Effector CD4-positive, alpha-beta T cell (primary cell): Measurements from ENCODE around the gene NEK8.
"Not testable (repeated sequence)": the region's sequence is repeated elsewhere in the genome, so short reads cannot be mapped to it uniquely, and the experiment has no call there.

ENCODE experiments used
- DNase-seq: peaks from one replicate; pipeline ENCODE4 v3.0.0-alpha.2; 2020

Gene NEK8

DNA sequence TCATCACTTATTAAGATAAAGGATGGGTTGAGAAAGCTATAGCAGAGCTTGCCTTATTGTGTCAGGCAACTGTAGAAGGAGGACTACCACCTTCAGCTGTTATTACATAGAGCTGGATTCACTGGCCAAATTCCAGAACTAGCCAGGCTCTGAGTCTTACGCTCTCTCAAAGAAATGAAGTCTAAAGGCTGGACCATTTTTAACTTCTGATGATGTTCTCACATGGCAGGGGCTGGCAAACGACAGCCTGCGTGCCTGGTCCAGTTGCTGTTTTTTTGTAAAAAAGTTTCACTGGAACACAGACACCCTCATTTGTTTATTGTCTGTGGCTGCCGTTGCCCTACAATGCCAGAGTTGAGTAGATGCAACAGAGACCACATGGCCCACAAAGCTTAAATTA is 36.5 kb downstream of the NEK8 start:
- no peak for DNase-seq

DNA sequence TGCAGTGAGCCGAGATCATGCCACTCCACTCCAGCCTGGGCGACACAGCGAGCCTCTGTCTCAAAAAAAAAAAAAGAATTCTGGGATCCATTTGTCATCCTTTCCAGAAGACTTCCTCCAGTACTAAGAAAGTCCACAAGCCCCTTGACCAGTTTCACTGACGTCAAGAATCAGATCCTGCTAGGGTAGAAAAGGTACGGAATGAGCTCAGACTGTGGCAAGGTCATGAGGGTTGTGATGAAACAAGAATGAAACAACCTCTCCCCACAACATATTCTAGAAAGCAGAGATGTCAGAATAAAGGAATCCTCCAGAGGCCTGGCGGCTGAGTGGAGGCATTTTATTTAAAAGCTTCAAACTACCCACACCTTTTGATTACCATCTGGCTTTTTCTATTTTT is 45.1 kb downstream of the NEK8 start:
- no peak for DNase-seq

DNA sequence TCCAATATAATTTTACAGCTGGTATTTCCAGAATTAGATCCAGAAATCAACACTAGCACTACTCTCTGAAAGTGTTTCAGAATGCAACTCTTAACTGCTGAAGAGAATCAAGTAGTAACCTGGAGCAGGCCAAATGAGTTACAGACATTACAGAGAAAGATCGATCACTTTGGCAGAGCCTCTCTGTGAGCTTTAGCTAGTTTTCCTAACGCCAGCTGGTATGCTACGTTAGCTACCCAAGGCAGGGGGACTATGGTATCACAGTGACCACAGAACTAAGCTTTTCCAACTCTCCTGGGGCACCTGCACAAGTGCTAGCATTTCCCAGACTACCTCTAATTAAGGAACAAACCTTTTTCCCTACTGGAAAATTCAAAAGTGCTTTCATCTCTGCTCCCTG is 45.6 kb downstream of the NEK8 start:
- no peak for DNase-seq

DNA sequence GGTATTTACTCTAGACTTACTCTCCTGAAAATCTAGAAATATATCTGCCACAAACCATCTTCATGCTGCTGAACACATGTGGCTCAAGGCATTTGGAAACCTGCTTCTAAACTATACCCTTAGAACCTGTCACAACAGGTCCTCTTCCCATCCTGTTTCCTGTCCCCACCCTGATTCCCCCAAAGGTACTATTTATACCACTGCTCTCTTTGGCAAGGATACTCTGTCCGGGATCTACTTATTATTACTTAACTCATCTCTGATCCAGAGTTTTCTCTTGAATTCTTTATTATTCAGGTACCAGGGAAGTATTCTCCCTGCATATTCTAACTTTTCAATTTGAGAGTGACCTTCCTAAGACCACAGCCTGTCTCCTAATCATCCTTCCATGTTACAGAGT is 48.6 kb downstream of the NEK8 start:
- DNase-seq, result no peak

DNA sequence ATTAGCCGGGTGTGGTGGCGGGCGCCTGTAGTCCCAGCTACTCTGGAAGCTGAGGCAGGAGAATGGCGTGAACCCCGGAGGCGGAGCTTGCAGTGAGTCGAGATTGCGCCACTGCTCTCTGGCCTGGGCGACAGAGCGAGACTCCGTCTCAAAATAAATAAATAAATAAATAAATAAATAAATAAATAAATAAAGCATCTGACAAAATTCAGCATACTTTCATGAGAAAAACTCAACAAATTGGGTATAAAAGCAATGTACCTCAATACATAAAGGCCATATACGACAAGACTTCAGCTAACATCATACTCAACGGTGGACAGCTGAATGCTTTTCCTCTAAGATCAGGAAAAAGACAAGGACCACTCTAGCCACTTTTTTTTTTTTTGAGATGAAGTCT is 51.0 kb downstream of the NEK8 start:
- not testable (repeated sequence) for DNase-seq

DNA sequence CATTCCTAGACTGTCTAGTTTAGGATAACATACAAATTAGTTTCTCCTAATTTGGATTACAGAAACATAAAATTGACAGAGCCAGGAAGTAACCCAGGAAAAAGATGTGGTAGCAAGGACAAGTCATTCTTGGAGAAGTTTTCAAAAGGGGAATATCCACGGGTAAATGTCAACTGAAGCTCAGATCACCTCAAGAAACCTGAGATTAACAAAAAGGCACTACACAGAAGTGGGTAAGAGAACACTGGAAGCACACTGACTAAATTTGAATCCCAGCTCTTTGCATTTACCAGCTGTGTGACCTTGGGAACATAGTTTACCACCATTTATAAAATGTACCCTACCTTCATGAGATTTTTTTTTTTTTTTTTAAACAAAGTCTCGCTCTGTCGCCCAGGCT is 54.6 kb downstream of the NEK8 start:
- no peak for DNase-seq

DNA sequence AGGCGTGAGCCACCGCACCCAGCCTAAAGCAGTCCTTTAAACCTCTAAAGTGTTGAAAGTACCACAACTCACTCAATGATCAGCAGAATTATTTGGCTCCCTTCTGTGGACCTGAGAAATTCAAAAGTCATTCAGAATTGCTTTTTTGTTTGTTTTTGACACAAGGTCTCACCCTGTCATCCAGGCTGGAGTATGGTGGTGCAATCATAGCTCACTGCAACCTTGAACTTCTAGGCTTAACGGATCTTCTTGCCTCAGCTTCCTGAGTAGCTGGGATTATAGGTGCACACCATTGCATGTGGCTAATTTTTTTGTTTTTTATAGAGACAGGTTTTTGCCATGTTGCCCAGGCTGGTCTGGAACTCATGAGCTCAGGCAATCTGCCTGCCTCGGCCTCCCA is 59.5 kb downstream of the NEK8 start:
- no peak for DNase-seq
